Activated CD4-positive, alpha-beta memory T cell treated with anti-CD3 and anti-CD28 coated beads, Interleukin-2, amount 10 ng/mL, durations not matched to agents 7 days and 5 days (primary cell): ENCODE results near the gene PRTN3. TPM values are rescaled to one million over a fixed set of nuclear protein-coding genes. Genes with fewer than 3 reads are reported as not detected.

Source experiments
- CTCF ChIA-PET: fragments of 350-600 bp; sonication (Branson Sonifier 250); formaldehyde crosslinking; loops from one replicate; lab custom pipeline; 2021; ENCODE audit warnings: antibody characterized with exemption, inconsistent platforms; lab: Charles Lee
- POLR2A ChIA-PET: fragments of 350-600 bp; sonication (Branson Sonifier 250); formaldehyde crosslinking; loops from one replicate; lab custom pipeline; 2021; ENCODE audit warnings: antibody characterized with exemption; lab: Charles Lee
- DNase-seq: peaks from one replicate; pipeline ENCODE4 v3.0.0-alpha.2; 2020
- H3K27ac Mint-ChIP-seq: one replicate; pipeline ENCODE4 v1.8.0; 2021; ENCODE audit warnings: mild to moderate bottlenecking, mixed read lengths
- H3K27me3 Mint-ChIP-seq: one replicate; pipeline ENCODE4 v1.8.0; 2021; ENCODE audit warnings: mixed read lengths
- H3K36me3 Mint-ChIP-seq: one replicate; pipeline ENCODE4 v1.8.0; 2021; ENCODE audit warnings: low read depth, mixed read lengths
- H3K4me1 Mint-ChIP-seq: one replicate; pipeline ENCODE4 v1.8.0; 2021; ENCODE audit warnings: mixed read lengths
- H3K4me3 Mint-ChIP-seq: one replicate; pipeline ENCODE4 v1.8.0; 2021; ENCODE audit warnings: mild to moderate bottlenecking, mixed read lengths
- H3K9me3 Mint-ChIP-seq: one replicate; pipeline ENCODE4 v1.8.0; 2021; ENCODE audit warnings: mixed read lengths
- total RNA-seq, 2 experiments: library from RNA; stranded (reverse); gene quantifications; one replicate each; pipeline ENCODE4 v1.2.3, GENCODE V29; 2021

PRTN3 gene, protein sequence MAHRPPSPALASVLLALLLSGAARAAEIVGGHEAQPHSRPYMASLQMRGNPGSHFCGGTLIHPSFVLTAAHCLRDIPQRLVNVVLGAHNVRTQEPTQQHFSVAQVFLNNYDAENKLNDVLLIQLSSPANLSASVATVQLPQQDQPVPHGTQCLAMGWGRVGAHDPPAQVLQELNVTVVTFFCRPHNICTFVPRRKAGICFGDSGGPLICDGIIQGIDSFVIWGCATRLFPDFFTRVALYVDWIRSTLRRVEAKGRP
- not detected for total RNA-seq

DNA sequence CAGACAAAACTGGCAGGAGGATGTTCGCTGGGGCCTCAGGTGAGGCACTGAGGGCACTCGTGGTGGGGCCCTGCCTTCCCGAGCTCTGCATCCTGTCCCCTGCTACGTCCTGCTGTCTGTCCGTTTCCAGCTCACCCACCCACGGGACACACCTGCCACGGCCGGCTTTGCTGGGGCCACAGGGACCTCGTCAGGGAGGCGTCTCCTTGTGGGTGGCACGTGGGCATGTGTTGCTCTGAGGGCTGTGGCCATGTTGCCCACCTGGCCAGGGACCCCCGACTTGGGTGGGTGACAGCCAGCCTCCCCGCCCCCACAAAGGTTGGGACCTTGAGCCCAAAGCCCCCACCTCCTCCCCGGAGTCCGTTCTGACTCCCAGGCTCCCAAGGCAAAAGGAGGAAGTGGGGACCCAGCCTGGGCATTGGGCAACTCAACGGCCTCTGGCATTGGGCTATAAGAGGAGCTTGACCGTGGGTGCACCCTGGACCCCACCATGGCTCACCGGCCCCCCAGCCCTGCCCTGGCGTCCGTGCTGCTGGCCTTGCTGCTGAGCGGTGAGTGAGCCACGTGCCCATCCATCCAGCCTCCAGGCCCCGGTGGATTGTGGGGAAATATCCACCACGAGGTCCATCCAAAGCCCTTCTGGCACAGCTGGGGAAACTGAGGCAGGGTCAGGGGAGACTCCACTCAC lies at the start of gene PRTN3:
PRTN3 (plus strand) TSS at position 481 of the 688 bp plus-strand sequence; CDS start at position 491, 10 bp downstream.
- Mint-ChIP-seq H3K27ac (no peak within 1 kb of the TSS), H3K4me1 (peaks cover 3% of the 10 kb centered on the region), H3K27me3 (peaks cover 21% of the 10 kb centered on the region), H3K9me3 (peaks cover 4% of the 10 kb centered on the region), H3K36me3 (no peaks in the 10 kb centered on the region), H3K4me3 (no peak within 1 kb of the TSS)
- ChIA-PET POLR2A (no interaction called here), CTCF (interaction anchor here (1.1 kb wide), 1 partner anchor 17 kb away, joined by 4 read pairs; no protein-coding TSS in a partner anchor)
- no peak for DNase-seq

DNA sequence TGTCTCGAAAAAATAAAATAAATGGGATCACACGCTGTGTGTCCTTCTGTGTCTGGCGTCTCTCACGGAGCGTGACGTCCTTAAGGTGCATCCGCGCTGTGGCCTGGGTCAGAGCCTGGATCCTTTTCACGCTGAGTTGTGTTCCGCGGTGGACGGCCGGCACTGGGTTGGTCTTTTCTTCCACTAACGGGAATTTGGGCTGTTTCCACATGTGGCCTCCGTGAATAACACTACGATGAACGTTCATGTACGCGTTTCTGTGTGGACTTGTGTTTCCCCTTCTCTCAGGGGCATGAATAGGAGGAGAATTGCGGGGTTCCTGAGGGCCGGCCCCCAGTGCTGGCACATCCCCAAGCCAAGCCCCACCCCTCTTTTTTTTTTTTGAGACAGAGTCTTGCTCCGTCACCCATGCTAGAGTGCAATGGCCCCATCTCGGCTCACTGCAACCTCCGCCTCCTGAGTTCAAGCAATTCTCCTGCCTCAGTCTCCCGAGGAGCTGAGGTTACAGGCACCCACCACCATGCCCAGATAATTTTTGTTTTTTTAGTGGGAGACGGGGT lies 49.7 kb upstream of the PRTN3 start:
- H3K4me3 Mint-ChIP-seq, result no peak overlapping the region
- ChIA-PET CTCF (no interaction called here), POLR2A (no interaction called here)
- H3K27me3 Mint-ChIP-seq, result no peaks in the 10 kb centered on the region
- DNase-seq, result no peak
- no peak overlapping the region for H3K27ac Mint-ChIP-seq
- H3K36me3 Mint-ChIP-seq, result no peaks in the 10 kb centered on the region
- peaks cover 1% of the 10 kb centered on the region for H3K4me1 Mint-ChIP-seq
- no peaks in the 10 kb centered on the region for H3K9me3 Mint-ChIP-seq

DNA sequence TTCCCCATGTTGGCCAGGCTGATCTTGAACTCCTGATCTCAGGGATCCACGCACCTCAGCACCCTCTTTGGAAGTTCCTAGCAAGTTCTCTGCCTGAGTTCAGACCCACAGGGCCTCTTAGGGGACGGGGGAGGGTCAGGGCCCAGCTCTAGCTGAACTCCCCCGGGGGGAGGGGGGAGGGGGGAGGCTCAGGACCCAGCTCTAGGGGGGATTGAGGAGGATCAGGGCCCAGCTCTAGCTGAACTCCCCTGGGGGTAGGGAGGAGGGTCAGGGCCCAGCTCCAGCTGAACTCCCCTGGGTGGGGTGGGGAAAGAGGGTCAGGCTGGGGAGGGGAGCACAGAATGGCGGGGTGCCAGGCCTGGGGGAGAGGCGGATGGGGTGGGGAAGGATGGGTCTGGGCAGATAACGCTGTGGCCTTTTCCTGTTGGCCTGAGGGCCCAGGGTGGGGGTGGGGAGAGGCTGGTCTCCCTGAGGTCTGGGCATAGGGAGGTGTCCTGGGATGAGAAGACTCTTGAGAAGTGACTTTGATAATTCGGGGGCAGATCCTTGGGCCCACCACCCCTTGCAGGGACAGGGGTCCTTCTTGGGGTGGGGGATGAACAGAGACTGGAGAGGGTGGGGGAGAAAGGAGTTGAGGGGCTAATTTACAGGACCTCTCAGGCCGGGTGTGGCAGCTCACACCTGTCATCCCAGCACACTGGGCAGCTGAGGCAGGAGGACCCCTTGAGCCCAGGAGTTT lies 49.1 kb upstream of the PRTN3 start:
- no peak overlapping the region for H3K4me3 Mint-ChIP-seq
- no peak for DNase-seq
- ChIA-PET CTCF (no interaction called here), POLR2A (no interaction called here)
- H3K9me3 Mint-ChIP-seq, result no peaks in the 10 kb centered on the region
- no peaks in the 10 kb centered on the region for H3K27me3 Mint-ChIP-seq
- peaks cover 3% of the 10 kb centered on the region for H3K4me1 Mint-ChIP-seq
- no peaks in the 10 kb centered on the region for H3K36me3 Mint-ChIP-seq
- no peak overlapping the region for H3K27ac Mint-ChIP-seq

DNA sequence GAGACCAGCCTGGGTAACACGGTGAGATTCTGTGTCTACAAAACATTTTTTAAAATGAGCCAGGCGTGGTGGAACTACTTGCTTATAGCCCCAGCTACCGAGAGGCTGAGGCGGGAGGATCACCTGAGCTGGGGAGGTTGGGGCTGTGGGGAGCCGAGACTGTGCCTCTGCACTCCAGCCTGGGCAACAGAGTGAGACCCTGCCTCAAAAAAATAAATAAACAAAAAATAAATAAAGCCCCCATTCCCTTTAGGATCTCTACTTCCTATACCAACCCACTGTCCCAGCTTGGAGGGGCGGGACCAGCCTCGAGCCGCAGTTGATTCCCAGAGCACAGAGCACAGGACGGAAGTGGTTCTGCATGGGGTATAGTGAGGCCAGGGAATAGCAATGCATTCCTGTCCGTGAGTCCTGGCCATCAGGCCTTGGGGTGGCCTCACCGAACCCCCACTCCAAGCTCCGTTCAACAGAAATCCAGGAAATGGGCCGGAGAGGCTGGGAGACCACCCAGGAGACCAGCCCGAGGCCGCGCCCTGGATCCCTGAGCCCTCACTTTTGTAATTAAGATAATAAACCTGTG lies 48.4 kb upstream of the PRTN3 start:
- Mint-ChIP-seq H3K27me3 (no peaks in the 10 kb centered on the region), H3K27ac (no peak overlapping the region), H3K4me3 (no peak overlapping the region), H3K36me3 (no peaks in the 10 kb centered on the region), H3K4me1 (peaks cover 6% of the 10 kb centered on the region), H3K9me3 (no peaks in the 10 kb centered on the region)
- no peak for DNase-seq
- CTCF ChIA-PET, result no interaction called here
- POLR2A ChIA-PET, result no interaction called here

DNA sequence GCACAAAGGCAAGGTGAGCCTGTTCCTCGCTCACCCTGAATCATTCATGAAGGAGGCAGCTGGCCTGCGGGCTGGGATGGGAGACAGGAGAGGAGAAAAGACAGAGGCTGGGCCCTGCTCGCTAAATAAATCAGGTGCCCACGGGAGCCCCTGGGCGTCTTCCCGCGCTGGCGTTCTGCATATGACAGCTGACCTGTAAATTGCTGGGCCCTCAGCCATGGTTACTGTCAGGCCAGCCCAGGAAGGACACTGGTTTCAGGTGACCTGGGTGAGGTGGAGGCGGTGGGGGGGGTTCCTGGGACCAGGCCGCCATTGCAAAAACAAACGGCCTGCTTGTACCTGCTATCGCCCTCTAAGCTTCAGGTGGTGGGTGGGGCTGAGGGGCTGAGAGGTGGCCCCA lies 47.0 kb upstream of the PRTN3 start:
- no peak overlapping the region for H3K4me3 Mint-ChIP-seq
- DNase-seq, result no peak
- ChIA-PET CTCF (interaction anchor here (0.6 kb wide), 1 partner anchor 285 kb away, joined by 3 read pairs; no protein-coding TSS in a partner anchor), POLR2A (no interaction called here)
- H3K36me3 Mint-ChIP-seq, result peaks cover 5% of the 10 kb centered on the region
- no peaks in the 10 kb centered on the region for H3K27me3 Mint-ChIP-seq
- peaks cover 5% of the 10 kb centered on the region for H3K4me1 Mint-ChIP-seq
- no peak overlapping the region for H3K27ac Mint-ChIP-seq
- H3K9me3 Mint-ChIP-seq, result no peaks in the 10 kb centered on the region

DNA sequence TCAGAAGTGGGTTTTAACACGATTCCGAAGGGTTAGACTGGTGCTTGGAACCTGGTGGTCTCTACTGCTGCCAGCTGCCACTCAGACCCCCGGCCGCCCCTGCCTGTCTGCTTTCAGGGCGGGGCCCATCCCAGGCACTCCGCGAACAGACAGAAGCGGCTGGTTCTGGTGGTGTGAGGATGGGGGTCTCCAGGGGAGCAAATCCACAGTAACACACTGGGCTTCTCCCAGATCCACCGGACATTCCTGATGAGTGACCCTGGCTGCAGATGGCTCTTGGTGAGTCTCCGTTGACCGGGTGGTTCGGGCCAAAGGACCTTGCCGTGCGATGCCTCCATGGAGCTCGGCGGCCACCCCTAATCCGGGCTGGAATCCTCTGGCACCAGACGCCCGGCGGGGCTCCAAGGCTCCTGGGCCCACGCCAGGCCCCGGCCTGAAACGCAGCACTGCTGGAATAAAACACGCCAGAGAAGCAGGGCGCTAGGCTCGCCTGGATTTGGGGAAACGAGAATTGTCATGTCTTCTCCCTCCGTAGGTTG lies 45.7 kb upstream of the PRTN3 start:
- DNase-seq, result no peak
- no peaks in the 10 kb centered on the region for H3K27me3 Mint-ChIP-seq
- no peak overlapping the region for H3K4me3 Mint-ChIP-seq
- POLR2A ChIA-PET, result no interaction called here
- CTCF ChIA-PET, result no interaction called here
- no peaks in the 10 kb centered on the region for H3K9me3 Mint-ChIP-seq
- H3K36me3 Mint-ChIP-seq, result peaks cover 19% of the 10 kb centered on the region
- H3K4me1 Mint-ChIP-seq, result peaks cover 16% of the 10 kb centered on the region
- H3K27ac Mint-ChIP-seq, result no peak overlapping the region

DNA sequence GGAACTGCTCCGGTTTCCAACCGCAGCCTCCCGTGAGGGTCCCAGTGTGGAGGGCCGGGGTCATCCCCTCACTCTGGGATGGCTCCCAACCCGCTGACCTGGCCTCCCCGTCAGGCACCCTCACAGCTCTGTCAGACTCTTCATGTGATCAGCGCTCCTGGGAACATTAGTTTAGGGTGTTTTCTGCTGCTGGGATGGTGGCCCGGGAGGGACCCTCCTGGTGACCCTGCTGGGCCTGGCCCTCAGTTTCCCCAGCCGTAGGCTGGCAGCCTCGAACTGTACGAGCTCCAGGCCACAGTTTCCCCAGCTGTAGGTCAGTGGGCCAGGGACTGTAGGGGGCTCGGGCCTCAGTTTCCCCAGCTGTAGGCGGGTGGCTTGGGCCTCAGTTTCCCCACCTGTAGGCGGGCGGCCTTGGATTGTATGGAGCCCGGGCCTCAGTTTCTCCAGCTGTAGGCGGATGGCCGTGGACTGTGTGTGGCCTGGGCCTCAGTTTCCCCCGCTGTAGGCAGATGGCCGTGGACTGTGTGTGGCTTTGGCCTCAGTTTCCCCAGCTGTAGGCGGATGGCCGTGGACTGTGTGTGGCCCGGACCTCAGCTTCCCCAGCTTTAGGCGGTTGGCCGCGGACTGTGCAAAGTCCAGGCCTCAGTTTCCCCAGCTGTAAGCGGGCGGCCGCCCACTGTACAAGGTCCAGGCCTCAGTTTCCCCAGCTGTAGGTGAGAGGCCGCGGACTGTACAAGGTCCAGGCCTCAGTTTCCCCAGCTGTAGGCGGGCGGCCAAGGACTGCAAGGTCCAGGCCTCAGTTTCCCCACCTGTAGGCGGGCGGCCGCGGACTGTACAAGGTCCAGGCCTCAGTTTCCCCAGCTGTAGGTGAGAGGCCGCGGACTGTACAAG lies 44.9 kb upstream of the PRTN3 start:
- H3K4me3 Mint-ChIP-seq, result no peak overlapping the region
- H3K36me3 Mint-ChIP-seq, result peaks cover 25% of the 10 kb centered on the region
- CTCF ChIA-PET, result interaction anchor here (1.0 kb wide), 1 partner anchor 26 kb away, joined by 6 read pairs; no protein-coding TSS in a partner anchor
- POLR2A ChIA-PET, result interaction anchor here (1.2 to 1.7 kb wide), 4 partner anchors 12 to 473 kb away, joined by 3 to 7 read pairs (median 4); partner anchors contain the start of gene CIRBP
- no peak for DNase-seq
- H3K4me1 Mint-ChIP-seq, result peaks cover 23% of the 10 kb centered on the region
- no peak overlapping the region for H3K27ac Mint-ChIP-seq
- no peaks in the 10 kb centered on the region for H3K27me3 Mint-ChIP-seq
- no peaks in the 10 kb centered on the region for H3K9me3 Mint-ChIP-seq

DNA sequence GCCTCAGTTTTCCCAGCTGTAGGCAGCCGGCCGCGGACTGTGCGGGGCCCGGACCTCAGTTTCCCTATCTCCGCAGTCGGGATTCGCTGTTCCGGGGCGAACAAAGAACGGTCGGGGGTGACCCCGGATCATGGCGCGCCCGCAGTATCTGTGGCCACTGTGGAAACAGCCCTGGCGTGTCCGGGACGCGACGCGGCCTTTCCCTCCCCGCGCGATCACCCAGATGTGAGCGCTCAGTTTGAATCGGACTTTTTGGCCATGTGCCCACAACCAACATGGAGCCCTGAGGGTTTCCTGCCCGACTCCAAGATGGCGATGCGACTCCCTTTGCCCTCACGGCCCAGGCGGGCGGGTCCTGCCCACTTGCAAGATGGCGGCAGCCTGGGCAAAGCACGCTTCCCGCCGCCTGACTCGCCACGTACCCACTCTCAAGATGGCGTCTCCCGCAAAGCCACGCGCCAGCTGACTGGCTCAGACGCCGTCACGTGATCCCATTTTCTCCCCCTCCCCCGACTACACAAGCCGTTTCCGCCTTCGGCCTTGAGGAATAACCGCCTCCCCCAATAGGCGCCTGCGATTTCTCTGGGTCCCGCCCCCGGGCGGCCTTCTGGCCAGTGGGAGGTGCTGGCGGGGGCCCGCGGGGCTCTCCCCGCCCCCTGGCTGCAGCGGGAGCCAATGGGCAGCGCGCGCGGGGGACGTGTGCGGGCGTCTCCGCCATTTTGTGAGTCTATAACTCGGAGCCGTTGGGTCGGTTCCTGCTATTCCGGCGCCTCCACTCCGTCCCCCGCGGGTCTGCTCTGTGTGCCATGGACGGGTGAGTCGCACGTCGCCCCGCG lies 43.9 kb upstream of the PRTN3 start, which contains the start of gene PTBP1:
PTBP1 (plus strand) TSS at position 761 of the 836 bp plus-strand sequence; CDS start at position 807, 46 bp downstream.
- H3K9me3 Mint-ChIP-seq, result no peaks in the 10 kb centered on the region
- ChIA-PET CTCF (interaction anchor here (1.0 kb wide), 1 partner anchor 27 kb away, joined by 6 read pairs; no protein-coding TSS in a partner anchor), POLR2A (interaction anchor here (0.6 to 1.7 kb wide), 12 partner anchors 11 to 472 kb away, joined by 3 to 7 read pairs (median 3); partner anchors contain the start of gene CIRBP)
- H3K36me3 Mint-ChIP-seq, result peaks cover 33% of the 10 kb centered on the region
- H3K27ac Mint-ChIP-seq, result peak within 1 kb of the TSS; percentile 83
- no peaks in the 10 kb centered on the region for H3K27me3 Mint-ChIP-seq
- H3K4me1 Mint-ChIP-seq, result peaks cover 33% of the 10 kb centered on the region
- H3K4me3 Mint-ChIP-seq, result peak within 1 kb of the TSS; percentile 90
- peak; percentile 100 for DNase-seq

DNA sequence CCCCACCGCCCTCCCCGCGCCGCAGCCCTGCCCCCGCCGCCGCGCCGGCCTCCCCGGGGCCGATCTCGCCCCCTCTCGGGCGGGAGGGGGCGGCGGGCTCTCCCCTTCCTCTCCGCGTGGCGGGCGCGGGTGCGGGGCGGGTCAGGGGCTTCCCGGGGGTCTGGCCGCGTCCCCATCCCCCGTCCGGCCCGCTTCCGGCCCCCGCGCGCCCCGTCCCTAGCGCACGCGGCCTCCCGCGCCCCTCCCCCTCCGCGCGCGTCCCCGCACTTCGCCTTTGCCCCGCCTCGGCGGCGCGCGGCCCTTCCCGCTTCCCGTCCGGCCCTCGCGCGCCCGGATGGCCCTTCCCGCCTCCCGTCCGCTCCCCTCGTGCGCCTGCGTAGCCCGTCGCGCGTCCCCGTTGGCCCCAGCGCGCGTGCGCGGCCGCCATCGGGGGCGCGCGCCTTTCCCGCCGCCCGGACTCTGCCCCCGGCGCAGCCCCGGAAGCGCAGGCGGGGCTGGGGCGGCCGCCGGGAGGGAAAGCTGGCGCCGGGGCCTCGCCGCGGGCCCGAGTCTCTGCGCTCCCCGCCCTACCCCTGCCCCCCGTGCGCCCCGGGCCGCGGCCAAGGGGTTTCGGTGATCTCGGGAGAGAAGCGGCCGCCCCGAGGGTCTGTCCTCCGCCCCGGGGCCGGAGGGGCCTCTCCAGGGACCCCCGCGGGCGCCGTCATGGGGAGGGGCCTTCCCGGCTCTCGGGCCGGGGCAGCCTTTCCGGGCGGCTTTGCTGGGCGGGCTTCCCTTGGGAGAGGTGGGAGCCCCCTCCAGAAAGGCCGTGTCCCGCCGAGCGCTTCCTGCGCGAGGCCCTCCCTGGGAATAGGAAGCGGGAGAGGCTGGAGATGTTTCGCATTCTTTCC lies 43.0 kb upstream of the PRTN3 start:
- H3K36me3 Mint-ChIP-seq, result peaks cover 38% of the 10 kb centered on the region
- H3K4me1 Mint-ChIP-seq, result peaks cover 40% of the 10 kb centered on the region
- ChIA-PET POLR2A (interaction anchor here (0.6 to 2.3 kb wide), 15 partner anchors 9 to 336 kb away, joined by 3 to 7 read pairs (median 3); partner anchors contain the start of genes BSG, CFD, MED16 and RNU6-9), CTCF (no interaction called here)
- peak; percentile 92 for DNase-seq
- no peaks in the 10 kb centered on the region for H3K27me3 Mint-ChIP-seq
- peak overlapping the region; percentile 90 for H3K4me3 Mint-ChIP-seq
- peak overlapping the region; percentile 83 for H3K27ac Mint-ChIP-seq
- no peaks in the 10 kb centered on the region for H3K9me3 Mint-ChIP-seq

DNA sequence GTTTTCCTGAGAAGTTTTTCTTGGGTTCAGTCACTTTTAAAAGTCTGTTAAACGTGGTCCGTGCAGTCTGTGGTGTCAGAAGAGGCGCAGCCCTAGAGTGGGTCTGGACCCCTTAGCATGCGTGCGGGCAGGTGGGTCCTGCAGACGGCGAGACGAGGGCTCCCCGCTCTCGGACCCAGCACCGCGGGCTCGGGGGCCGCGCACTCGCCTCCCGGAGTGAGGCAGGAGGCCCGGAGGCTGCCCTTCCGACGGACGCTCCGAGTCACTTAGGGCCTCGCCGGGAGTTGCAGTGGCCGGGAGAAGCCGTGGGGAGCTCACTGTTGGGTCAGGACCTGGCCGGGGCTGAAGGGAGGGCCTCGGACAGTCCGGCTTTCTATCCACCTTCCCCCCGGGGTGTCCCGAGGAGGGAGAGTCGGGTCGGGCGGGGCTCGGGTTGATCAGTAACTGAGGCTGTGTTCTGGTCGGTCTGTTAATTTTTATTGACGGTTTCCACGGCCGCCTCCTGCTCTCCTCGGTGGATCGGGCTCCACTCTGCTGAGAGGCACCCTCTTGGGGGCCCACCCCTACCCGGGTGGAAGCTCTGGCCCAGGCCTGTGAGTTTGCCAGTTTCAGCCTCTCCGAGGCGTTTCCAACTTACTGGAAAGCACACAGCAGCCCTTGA lies 42.3 kb upstream of the PRTN3 start:
- Mint-ChIP-seq H3K27ac (peak overlapping the region; percentile 89), H3K9me3 (no peaks in the 10 kb centered on the region), H3K4me3 (peak overlapping the region; percentile 90), H3K27me3 (no peaks in the 10 kb centered on the region), H3K4me1 (peaks cover 46% of the 10 kb centered on the region), H3K36me3 (peaks cover 45% of the 10 kb centered on the region)
- POLR2A ChIA-PET, result interaction anchor here (0.6 to 2.3 kb wide), 11 partner anchors 8 to 317 kb away, joined by 3 to 6 read pairs (median 3); partner anchors contain the start of genes BSG, CFD, MED16 and RNU6-9
- CTCF ChIA-PET, result no interaction called here
- DNase-seq, result peak; percentile 33
